Left forelimb (tissue), 1 donor: ENCODE results near the gene BDH1.
"Not testable (repeated sequence)": the region's sequence is repeated elsewhere in the genome, so short reads cannot be mapped to it uniquely, and the experiment has no call there.

Source experiments
- DNase-seq: peaks from one replicate; pipeline ENCODE4 v3.0.0-alpha.2; 2018; ENCODE audit warnings: low spot score

BDH1 gene

GRCh38 chr3:197520311-197521276 lies 35.2 kb downstream of the BDH1 start:
- DNase-seq: no peak

GRCh38 chr3:197519801-197520211 lies 36.0 kb downstream of the BDH1 start:
- no peak for DNase-seq

- DNase-seq: no peak
Observed at GRCh38 chr3:197518881-197519421, 36.8 kb downstream of the BDH1 start.

- DNase-seq: not testable (repeated sequence)
Observed at GRCh38 chr3:197517922-197518683, 37.7 kb downstream of the BDH1 start.

- DNase-seq: not testable (repeated sequence)
Observed at GRCh38 chr3:197516890-197517606, 38.7 kb downstream of the BDH1 start.

- DNase-seq: no peak
Observed at GRCh38 chr3:197516517-197516889, 39.3 kb downstream of the BDH1 start.

GRCh38 chr3:197514786-197515355 lies 40.9 kb downstream of the BDH1 start:
- DNase-seq: no peak

GRCh38 chr3:197513953-197514785 lies 41.6 kb downstream of the BDH1 start:
- no peak for DNase-seq

GRCh38 chr3:197512691-197513571 lies 42.8 kb downstream of the BDH1 start:
- DNase-seq: no peak

- DNase-seq: no peak
Observed at GRCh38 chr3:197511853-197512635, 43.7 kb downstream of the BDH1 start.

- DNase-seq: no peak
Observed at GRCh38 chr3:197511130-197511529, 44.6 kb downstream of the BDH1 start.

GRCh38 chr3:197510642-197511018 lies 45.1 kb downstream of the BDH1 start:
- no peak for DNase-seq

GRCh38 chr3:197508924-197509775 lies 46.6 kb downstream of the BDH1 start:
- no peak for DNase-seq

GRCh38 chr3:197508461-197508860 lies 47.3 kb downstream of the BDH1 start:
- no peak for DNase-seq

GRCh38 chr3:197508051-197508451 lies 47.7 kb downstream of the BDH1 start:
- no peak for DNase-seq

- no peak for DNase-seq
Observed at GRCh38 chr3:197507541-197507940, 48.2 kb downstream of the BDH1 start.

GRCh38 chr3:197507081-197507480 lies 48.7 kb downstream of the BDH1 start:
- DNase-seq: no peak
